Adipose tissue (tissue), 3 donors: ENCODE measurements around the gene MACROD2. TPM values are rescaled to one million over a fixed set of nuclear protein-coding genes. Genes with fewer than 3 reads are reported as not detected.

Experiments
- H3K27ac ChIP-seq: one replicate; pipeline ENCODE4 v1.5.1; 2013; ENCODE audit warnings: low read depth, low read length
- WGBS, 3 donors: extraction: QIAGEN DNeasy Blood & Tissue Kit; methylation state at CpG; one replicate each; pipeline ENCODE4 v1.1.7; 2013; 5-methylcytosine and 5-hydroxymethylcytosine counted together
- polyA plus RNA-seq, 3 donors: library from polyadenylated mRNA; stranded (reverse); fragments of 200-250 nt; gene quantifications; one replicate each; pipeline ENCODE4 v1.2.3, GENCODE V29; 2013
- donor health status: healthy with polysubstance abuse.
- donor health status: Bipolar disorder and iron deficiency.
- donor health status: healthy.

MACROD2 gene
- polyA plus RNA-seq, 3 donors: 0.11 to 0.98 (median 0.56) TPM

DNA sequence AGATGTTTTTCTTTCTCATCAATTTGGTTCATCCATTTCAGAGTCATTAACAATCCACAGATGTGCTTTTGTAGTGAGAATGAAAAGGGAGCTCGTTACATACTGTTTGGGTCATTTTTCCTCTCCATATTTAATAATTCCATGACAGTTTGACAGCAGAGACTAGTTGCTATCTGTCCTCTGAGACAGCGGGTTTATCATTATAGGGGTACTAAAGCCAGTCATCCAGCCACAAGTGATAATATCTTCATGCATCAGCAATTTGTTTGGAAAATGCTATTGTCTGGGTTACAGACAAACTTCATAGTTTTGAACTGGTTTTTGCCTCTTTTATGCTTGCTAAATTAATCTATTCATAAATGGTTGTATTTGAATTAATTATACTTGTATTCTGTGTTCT, 692.7 kb downstream of the MACROD2 start:
- no peak overlapping the region for H3K27ac ChIP-seq
- WGBS, 3 donors: 58 to 76% (median 71%) methylated on average over 2 of the region's 2 CpGs

DNA sequence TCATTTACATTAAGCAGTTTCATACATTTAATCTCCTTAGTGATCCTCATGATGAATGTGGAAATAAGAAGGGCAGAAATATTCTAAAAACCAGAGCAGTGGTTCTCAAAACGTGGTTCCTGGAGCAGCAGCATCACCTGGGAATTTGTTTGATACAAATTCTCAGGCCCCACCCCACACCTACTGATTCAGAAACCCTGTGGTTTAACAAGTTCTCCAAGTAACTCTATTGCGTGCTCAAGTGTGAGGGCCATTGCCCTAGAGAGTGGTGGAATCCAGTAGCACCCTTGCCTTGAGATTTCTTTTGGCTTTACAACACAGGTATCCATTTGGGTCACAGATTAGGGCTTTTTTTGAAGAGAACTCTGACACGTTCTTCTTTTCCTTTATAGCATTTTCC, 696.7 kb downstream of the MACROD2 start:
- WGBS, 3 donors: 75 to 87% (median 83%) methylated on average over 3 of the region's 3 CpGs
- H3K27ac ChIP-seq: no peak overlapping the region

DNA sequence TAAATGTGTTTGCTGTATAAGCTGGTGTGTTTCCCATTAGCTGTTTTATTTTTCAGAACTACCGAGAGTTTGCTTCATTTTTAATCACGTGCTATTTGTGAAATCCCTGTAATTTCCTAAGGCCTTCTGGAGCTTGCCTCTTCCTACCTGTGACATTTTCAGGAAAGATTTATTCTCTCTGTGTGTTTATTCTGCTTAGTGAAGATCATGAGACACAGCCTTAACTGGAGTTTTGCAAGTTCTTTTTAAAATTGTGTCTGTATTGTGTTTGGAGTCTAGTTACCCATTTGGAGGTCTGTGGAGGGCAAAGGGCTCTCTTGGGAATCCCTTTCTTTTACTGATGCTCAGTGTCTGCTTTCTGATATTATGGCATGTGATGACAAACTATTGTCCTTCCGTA, 701.2 kb downstream of the MACROD2 start:
- 73 to 88% (median 76%) methylated on average over 3 of the region's 3 CpGs for WGBS, 3 donors
- H3K27ac ChIP-seq: no peak overlapping the region

DNA sequence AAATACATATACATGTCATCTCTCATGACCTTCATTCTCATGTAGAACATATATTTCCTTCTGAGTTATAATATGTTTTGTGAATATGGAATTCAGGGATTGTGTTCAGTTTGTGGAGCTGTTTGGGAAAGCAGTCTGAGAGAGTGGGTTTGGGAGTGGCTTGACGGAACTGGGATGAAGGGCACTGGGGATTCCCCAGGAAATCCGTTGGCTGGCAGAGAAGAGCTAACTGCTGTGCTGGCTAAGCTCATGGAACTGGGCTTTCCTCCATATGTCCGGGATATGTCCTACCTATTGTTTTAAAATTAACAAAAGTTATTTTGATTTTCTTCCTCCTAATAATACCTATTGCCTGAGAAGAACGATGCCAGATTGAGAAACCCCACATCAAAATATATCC, 701.6 kb downstream of the MACROD2 start:
- no peak overlapping the region for H3K27ac ChIP-seq
- WGBS, 3 donors: 53 to 59% (median 56%) methylated on average over 4 of the region's 4 CpGs

DNA sequence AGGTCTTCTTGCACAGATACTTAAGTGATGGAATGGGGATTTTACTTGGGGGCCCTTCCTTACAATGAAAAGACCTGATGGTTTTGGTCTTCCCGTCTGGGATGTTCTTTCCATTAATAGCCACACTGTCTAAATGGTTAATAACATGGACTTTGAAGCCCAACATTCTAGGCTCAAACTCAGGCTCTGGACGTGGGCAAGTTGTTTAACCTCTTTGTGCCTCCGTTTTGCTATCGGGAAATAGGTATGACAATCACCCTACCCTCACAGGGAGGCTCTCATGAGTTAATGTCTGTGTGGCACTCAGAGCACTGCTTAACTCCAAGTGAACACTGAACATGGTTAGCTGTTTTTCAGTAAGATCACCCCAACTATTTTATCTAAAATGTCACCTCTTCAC, 702.8 kb downstream of the MACROD2 start:
- no peak overlapping the region for H3K27ac ChIP-seq
- WGBS, 3 donors: 76 to 85% (median 83%) methylated on average over 4 of the region's 4 CpGs

DNA sequence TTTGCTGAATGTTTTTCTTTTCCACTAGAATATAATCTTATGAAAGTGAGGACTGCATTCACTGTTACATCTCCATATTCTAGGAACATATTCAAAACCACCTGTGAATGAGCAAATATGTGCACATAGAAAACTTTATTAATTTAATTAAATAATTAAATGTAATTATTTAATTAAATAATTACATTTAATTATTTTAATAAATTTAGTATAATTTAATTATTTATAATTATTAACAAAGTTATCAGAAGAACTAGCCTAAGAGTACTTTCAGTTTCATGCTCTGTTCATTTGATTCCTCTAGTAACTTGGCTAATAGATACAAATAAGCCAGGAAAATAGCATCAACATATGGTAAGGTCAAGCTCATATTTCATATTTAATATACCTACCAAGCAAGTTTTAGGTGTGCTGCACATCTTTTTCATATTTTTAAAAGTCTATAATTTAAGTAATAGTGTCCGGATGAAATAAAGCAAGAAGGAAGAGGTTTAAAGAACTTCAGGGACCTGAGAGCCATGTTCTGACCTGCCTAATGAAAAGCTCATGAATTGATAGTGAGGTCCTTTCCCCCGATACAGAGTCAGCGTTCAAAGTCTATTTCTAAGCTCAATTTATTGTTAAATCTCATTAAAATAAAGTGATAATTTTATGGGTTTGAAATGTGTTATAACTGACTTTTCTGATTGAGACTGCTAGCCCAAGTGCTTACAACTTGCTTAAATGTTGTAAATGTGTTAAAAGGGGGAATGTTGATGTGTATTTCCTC, 703.5 kb downstream of the MACROD2 start:
- H3K27ac ChIP-seq: no peak overlapping the region
- WGBS, 3 donors: 81 to 86% (median 84%) methylated on average over 3 of the region's 3 CpGs

DNA sequence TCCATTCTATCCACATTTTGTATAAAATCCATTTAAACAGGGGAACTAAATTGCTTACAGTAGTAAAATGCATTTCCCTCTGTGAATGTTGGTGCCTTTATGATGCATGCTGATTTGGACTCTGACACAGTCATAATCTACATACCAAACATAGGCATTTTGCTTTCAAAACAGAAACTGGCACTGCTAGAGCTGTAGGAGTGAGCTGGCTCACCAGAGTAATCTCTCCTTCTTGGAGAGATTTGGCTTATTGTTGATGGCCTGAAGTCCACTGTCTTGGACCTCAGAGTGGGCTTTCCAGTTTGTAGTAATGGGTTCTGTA, 705.3 kb downstream of the MACROD2 start:
- no peak overlapping the region for H3K27ac ChIP-seq

DNA sequence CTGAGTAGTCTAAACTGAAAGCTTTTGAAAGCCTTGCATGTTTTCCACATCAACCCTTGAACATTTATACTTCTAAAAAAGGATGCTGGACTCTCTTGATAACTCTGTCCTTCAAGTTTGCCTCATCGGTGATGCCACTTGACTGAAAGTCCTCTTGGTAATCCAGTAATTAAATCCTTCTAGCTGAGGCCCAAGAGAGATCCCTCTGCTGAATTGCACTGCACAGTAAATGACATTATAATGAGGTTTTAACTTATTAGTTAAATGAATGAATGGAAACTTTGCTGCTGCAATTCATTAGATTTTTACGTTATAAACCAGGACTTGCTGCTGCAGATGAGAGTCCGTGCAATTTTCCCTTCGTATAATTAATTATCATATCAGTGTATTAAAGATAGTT, 706.0 kb downstream of the MACROD2 start:
- 82 to 95% (median 85%) methylated on average over 4 of the region's 4 CpGs for WGBS, 3 donors
- H3K27ac ChIP-seq: no peak overlapping the region

DNA sequence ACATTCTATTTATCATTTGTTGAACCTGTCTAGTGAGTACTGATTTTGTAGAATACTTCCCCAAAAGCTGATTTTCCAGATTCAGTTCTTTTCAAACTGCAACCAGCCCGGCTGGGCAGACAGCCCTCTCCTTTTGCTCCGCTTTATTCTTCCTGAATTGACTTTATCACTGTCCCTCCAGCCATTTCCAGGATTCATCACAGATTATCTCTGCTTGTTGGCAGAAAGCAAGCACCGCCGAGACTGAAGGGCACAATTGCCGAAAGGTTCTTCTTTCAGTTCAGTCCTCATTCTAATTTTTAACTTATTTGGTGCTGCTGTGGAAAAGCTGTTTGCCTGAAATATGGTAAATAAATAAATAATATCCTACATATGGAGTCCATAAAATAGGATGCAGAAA, 711.2 kb downstream of the MACROD2 start:
- H3K27ac ChIP-seq: no peak overlapping the region
- 73 to 92% (median 85%) methylated on average over 5 of the region's 5 CpGs for WGBS, 3 donors

DNA sequence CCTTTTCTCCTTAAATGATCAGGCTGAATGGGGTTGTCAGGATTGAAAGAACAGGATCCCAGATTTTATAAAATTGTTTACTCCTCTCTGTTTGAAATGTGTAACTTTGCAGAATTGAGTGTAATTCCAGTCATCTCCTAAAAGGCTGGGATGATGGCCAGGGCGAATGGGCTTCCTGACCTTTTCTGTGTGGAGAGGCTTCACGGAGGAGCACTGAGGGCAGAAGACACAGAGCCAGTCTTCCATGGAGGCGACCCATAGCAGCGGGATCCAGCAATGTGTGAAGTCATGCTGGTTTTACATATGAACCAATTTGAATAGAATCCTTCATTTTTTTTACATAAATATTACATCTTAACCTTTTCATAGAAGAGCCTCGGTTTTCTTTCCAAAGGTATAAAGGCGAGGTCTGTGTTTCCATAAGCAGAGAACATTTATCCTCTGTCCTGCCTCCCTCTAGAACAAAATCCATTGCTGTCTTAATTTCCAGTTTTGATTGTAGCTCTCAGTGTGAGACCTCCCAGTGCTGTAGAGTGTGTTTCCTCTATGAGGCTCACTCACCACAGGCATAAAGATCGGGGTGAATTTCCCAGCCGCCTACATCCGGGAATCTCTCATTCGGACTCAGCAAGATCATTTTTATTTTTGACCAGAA, 711.8 kb downstream of the MACROD2 start:
- 92% methylated on average over 10 of the region's 10 CpGs for WGBS, 3 donors
- H3K27ac ChIP-seq: no peak overlapping the region

DNA sequence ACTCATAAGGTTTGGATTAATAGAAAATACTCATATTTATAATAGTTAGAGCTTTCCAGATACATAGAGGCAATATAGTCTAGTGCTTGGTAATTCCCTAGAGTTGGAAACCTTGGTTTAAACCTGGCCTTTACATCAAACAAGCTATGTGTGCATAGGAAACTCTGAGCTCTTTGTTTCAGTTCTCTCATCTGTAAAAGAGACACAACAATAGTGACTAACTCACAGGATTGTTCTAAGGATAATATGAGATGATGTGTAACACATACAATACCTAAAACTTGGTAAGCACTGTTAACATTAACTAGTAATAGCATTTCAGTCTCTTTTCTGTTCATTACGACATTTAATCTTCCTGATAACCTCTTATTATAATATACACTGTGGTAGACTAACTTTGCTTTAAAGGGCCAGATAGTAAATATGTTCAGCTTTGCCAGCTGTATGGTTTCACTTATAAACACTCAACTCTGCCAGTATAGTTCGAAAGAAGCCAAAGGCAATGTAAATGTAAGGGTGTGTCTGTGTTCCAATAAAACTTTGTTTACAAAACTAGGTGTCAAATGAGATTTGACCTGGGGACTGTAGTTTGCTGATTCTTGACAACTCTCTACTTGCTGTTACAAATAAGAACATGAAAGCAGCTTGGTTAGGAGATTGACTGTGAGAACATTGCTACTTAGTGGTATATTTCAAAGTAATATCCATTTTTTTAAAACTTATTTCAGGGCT, 712.7 kb downstream of the MACROD2 start:
- 49 to 82% (median 68%) methylated on average over 2 of the region's 2 CpGs for WGBS, 3 donors
- no peak overlapping the region for H3K27ac ChIP-seq

DNA sequence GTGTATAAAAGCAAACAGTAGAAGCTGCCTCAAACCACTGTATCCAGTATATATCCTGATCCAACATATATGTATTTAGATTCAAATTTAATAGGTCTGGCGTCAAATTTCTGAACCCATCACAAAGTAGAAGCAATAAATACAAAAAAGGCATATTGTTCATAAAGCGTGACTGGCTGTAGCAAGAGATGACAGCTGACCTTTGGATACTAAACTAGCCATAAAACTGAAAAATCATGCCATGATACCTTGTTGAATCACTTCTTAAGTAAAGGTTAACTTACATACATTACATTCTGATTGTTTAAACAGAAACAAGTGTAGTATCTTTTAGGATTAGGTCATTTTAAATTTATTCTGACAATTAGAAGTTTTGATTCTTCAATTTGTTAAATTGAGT, 714.1 kb downstream of the MACROD2 start:
- WGBS, 3 donors: 70 to 95% (median 88%) methylated on average over 2 of the region's 2 CpGs
- H3K27ac ChIP-seq: no peak overlapping the region

DNA sequence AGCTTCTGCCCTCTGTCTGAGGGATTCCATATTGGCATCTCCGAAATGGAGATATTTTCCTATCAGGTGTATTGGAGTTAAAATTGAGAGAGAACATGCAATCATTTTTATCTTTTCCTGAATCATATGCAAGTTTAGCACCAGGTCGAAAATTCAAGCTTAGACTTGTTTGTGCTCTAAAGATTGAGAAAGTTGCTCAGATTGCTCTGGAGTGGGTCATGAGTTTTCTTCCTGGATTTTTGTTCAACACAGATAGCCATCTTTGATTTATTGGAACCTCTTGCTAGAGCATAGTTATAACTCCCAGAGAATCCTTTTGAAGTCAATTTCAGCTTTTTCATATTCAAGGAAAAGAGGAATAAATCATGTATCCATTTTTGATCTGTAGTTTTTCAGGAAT, 715.6 kb downstream of the MACROD2 start:
- WGBS, 3 donors: 78 to 93% (median 84%) methylated on average over 2 of the region's 2 CpGs
- no peak overlapping the region for H3K27ac ChIP-seq

DNA sequence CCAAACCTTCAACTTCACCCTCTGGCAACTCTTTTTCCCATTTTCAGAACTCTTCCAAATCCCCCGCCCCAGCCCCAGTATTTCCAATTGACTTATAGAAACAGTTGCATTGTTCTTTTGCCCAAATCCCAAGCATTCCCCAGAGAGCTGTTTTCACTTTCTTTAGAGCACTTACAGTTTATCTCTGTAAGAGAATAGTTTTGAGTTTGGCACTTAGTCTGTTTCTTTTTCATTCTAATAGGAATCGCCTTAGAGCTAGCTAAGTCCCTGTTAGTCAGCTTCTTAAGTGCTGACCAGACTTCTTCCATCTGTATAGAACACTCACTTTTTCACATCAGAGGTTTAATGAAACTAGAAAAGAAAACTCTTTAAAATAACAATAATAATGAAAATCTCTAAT, 716.3 kb downstream of the MACROD2 start:
- WGBS, 3 donors: 68 to 77% (median 75%) methylated on average over 2 of the region's 2 CpGs
- no peak overlapping the region for H3K27ac ChIP-seq

DNA sequence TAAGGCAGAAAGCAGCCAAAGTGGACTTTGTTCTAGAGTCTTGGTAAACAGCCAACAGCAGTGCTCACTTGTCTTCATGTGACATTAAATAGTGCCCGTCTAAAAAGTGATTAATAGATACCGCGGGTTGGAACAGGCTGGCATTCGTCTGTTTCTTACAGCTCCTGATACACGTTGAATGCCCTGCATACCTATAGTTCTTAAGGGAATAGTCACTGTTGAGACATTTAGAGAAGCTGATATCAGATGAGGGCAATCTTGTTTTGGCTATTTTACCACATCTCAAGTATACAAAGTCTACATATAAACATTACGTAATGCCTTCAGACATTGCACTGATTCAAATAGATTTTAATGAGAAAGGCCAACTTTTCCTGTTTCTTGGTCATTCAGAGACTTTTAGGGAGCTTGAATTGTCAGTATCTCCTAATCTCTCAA, 717.0 kb downstream of the MACROD2 start:
- 23 to 61% (median 61%) methylated on average over 6 of the region's 6 CpGs for WGBS, 3 donors
- H3K27ac ChIP-seq: no peak overlapping the region

DNA sequence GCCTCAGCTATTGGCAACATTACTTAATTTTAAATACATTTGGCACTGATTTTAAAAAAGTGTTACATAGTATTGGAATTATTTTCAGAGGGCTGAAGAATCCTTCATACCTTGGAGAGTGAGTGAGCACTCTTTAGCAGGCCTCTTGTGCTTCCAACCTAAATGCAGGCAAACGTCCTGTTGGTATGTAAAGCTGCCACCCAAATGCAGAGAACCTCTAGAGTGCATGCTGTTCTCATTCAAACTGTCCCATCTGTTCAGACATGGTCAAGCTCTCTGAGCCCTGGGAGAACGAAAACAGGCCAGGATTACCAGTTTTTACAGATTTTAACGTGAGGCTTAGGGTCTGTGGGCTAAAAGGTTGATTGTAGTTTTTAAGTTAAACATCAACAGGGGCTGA, 720.1 kb downstream of the MACROD2 start:
- H3K27ac ChIP-seq: no peak overlapping the region
- WGBS, 3 donors: 73 to 88% (median 78%) methylated on average over 3 of the region's 3 CpGs

DNA sequence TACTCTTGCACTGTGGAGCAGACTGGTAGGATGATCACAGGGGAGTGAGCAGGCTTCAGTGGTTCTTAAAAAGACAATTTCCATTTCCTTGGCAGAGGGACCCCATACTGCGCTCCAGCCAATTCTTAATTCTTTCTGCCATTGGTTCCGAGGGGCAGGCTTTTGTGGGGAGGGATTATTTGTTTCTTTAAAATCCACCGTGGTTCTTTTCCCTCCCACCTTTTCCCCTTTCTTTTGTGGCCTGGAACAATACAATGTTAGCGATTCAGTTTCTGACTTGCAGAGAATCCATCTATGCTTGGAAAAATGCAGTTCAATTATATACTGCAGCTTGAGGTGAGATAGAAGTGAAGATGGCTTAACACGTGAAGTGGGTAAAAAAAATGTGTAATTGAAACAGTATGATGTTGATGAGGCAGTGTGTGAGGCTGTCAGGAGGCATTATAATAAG, 721.1 kb downstream of the MACROD2 start:
- WGBS, 3 donors: 68 to 84% (median 70%) methylated on average over 5 of the region's 5 CpGs
- H3K27ac ChIP-seq: no peak overlapping the region

DNA sequence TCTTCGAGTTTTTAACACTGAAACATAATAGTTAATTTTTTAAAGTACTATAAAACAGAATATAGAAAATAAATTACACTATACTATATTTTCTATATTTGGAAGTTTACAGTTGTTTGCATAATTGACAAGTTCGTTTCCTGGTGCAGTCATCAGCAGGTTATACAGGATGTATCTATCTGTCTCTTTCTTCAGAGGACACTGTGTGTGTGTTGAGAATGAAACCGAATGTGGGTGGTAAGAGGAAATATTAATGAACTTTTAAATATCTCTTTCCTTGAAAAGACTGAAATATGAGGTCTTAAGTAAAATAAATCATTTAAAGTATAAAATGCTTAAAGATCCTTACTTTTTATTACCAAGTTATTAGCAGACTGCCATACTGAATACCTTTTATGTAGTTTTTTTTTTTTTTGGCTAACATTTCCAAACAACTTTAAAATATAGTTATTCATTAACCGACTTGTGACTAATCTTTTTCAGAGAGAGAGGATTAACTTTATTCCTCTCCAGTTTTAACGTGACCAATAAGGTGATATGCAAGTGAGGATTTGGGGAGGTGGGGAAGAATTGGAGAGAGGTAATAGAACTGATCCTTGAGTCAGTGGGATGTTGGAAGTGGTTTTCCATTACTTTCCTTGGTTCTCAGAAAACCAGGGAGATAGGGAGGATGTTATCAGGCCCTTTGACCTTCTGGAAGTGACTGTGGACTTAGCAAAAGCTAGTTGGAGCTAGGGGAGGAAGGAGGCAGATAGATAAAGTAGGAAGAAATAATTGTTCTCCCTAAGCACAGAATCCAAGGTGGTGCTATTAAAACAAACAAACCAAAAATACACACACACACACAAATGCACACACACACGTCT, 722.1 kb downstream of the MACROD2 start:
- 34 to 78% (median 75%) methylated on average over 6 of the region's 6 CpGs for WGBS, 3 donors

DNA sequence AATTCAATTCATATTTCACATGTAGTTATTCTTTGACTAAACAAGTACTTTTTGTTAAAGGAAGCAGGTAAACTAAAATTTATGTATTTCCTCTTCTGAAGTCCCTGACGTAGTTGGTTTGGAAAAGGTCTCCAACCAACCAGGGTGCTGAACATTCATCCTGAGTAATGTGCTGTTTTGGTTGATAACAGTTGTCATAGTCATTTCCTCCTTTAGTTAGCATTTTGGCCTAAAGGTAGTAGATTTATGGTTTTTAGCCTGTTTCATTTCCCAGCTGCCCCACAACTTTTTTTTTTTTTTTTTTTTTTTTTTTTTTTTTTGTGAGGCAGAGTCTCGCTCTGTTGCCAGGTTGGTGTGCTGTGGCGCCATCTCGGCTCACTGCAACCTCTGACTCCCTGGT, 724.9 kb downstream of the MACROD2 start:
- H3K27ac ChIP-seq: no peak overlapping the region
- WGBS, 3 donors: 54 to 82% (median 64%) methylated on average over 4 of the region's 4 CpGs

More for the DNA sequence above, 722.1 kb downstream of the MACROD2 start:
- no peak overlapping the region for H3K27ac ChIP-seq
